ENCODE results near the gene FBXO40. TPM values are rescaled to one million over a fixed set of nuclear protein-coding genes. Genes with fewer than 3 reads are reported as not detected.

FBXO40 gene
- total and polyA plus RNA-seq, 2 of the 13 experiments (the other 11 are each of a cell fraction or from before 2014, with no cell fraction given) = not detected

GRCh38 chr3:121567649-121568048, 25.5 kb upstream of the FBXO40 start, which contains the start of gene ARGFX:
TSS of gene ARGFX (plus strand) at chr3:121567949. CDS start at chr3:121570714, 2,765 bp downstream.
- no peak within 1 kb of the TSS for H3K27ac ChIP-seq (ENCODE audit: extremely low read length, insufficient read depth, low read length)
- no peaks in the 10 kb centered on the region for H3K79me2 ChIP-seq (ENCODE audit: insufficient read depth, low read length)
- no peak within 1 kb of the TSS for H2AFZ ChIP-seq (ENCODE audit: low read length)
- ChIA-PET POLR2A (no interaction called here), CTCF (ENCODE audit: low intra/inter-chr PET ratio, low total read pairs) (no interaction called here)
- FAIRE-seq (no peak), ATAC-seq (no peak), DNase-seq (ENCODE audit: low spot score) (no peak)
- TF ChIP-seq HIVEP1 (CRISPR knock-in tag; IDR thresholded peaks at IDR 0.05) (no peak), ZNF121 (CRISPR knock-in tag; IDR thresholded peaks at IDR 0.05) (no peak), GTF2F1 (IDR thresholded peaks at IDR 0.05; ENCODE audit: low read length) (no peak)
- no peaks in the 10 kb centered on the region for H3K4me1 ChIP-seq (ENCODE audit: insufficient read depth, low read length)
- H3K36me3 ChIP-seq (replicated peaks in 1 of 2; ENCODE audit: control insufficient read depth in 1 of 2, insufficient read depth in 2 of 2, low read length in 2 of 2) = no peaks in the 10 kb centered on the region
- H3K27me3 ChIP-seq (ENCODE audit: control insufficient read depth in 1 of 2, insufficient read depth in 2 of 2, low read length in 2 of 2) = no peaks in the 10 kb centered on the region
- intact Hi-C loops (cut with micrococcal nuclease; ENCODE audit: unreplicated experiment) = no loop called here
- H4K20me1 ChIP-seq (ENCODE audit: insufficient read depth, low read length) = no peaks in the 10 kb centered on the region
- H3K4me3 ChIP-seq (replicated peaks in 1 of 3; ENCODE audit: insufficient read depth in 1 of 3, low read depth in 2 of 3, low read length in 3 of 3) = no peak within 1 kb of the TSS
- no TSS peak for BruUV-seq (replicated peaks)
- WGBS (ENCODE audit: low lambda C conversion rate) = 36% methylated on average over 5 of the region's 5 CpGs
- no peak within 1 kb of the TSS for H3K9ac ChIP-seq (ENCODE audit: insufficient read depth, low read depth, low read length)
- no peak within 1 kb of the TSS for H3K4me2 ChIP-seq (ENCODE audit: low read depth, low read length)
- in situ Hi-C loops (cut with HindIII; ENCODE audit: extremely low pct_ligation_motif_present, low pct_unique_long_range_greater_than_20kb) = loop anchor here (25.0 kb wide), 1 partner anchor 1120 kb away; the partner anchor contains the start of gene PARP14
- no peaks in the 10 kb centered on the region for H3K9me3 ChIP-seq (ENCODE audit: low read length)

- FAIRE-seq = no peak
- Histone ChIP-seq H3K36me3 (replicated peaks in 1 of 2; ENCODE audit: control insufficient read depth in 1 of 2, insufficient read depth in 2 of 2, low read length in 2 of 2) (no peaks in the 10 kb centered on the region), H3K27me3 (ENCODE audit: control insufficient read depth in 1 of 2, insufficient read depth in 2 of 2, low read length in 2 of 2) (no peaks in the 10 kb centered on the region), H3K9me3 (ENCODE audit: low read length) (no peaks in the 10 kb centered on the region), H3K4me1 (ENCODE audit: insufficient read depth, low read length) (no peaks in the 10 kb centered on the region), H3K4me3 (replicated peaks in 1 of 3; ENCODE audit: insufficient read depth in 1 of 3, low read depth in 2 of 3, low read length in 3 of 3) (no peak overlapping the region), H2AFZ (ENCODE audit: low read length) (no peak overlapping the region), H4K20me1 (ENCODE audit: insufficient read depth, low read length) (no peaks in the 10 kb centered on the region), H3K79me2 (ENCODE audit: insufficient read depth, low read length) (no peaks in the 10 kb centered on the region), H3K27ac (ENCODE audit: extremely low read length, insufficient read depth, low read length) (no peak overlapping the region), H3K9ac (ENCODE audit: insufficient read depth, low read depth, low read length) (no peak overlapping the region), H3K4me2 (ENCODE audit: low read depth, low read length) (no peak overlapping the region)
- peak; percentile 58 for DNase-seq (ENCODE audit: low spot score)
- BruUV-seq (replicated peaks) = no TSS peak
- in situ Hi-C loops (cut with HindIII; ENCODE audit: extremely low pct_ligation_motif_present, low pct_unique_long_range_greater_than_20kb) (loop anchor here (25.0 kb wide), 1 partner anchor 1113 kb away; the partner anchor contains the start of gene PARP14), intact Hi-C loops (cut with micrococcal nuclease; ENCODE audit: unreplicated experiment) (no loop called here)
- ChIA-PET CTCF (ENCODE audit: low intra/inter-chr PET ratio, low total read pairs) (no interaction called here), POLR2A (no interaction called here)
- ATAC-seq = peak; percentile 77
- 6% methylated on average over 6 of the region's 6 CpGs for WGBS (ENCODE audit: low lambda C conversion rate)
- TF ChIP-seq TFDP1 (CRISPR knock-in tag; IDR thresholded peaks at IDR 0.05; ENCODE audit: borderline replicate concordance) = no peak
- peak; percentile 60; the same call in 1 of the 2 replicates for TF ChIP-seq SP5 (CRISPR knock-in tag; IDR thresholded peaks at IDR 0.05; ENCODE audit: borderline replicate concordance, low read depth)
- TF ChIP-seq NFE2 (CRISPR knock-in tag; IDR thresholded peaks at IDR 0.05) = peak; percentile 57; the same call in 1 of the 2 replicates
- no peak for TF ChIP-seq CBX1 (IDR thresholded peaks at IDR 0.05; ENCODE audit: low read depth)
- TF ChIP-seq ZNF644 (CRISPR knock-in tag; IDR thresholded peaks at IDR 0.05; ENCODE audit: low read depth) = no peak
- no peak for TF ChIP-seq ELK4 (CRISPR knock-in tag; IDR thresholded peaks at IDR 0.05; ENCODE audit: borderline replicate concordance)
- peak; percentile 90 for TF ChIP-seq FOSL2 (CRISPR knock-in tag; IDR thresholded peaks at IDR 0.05)
- no peak for TF ChIP-seq KLF13 (CRISPR knock-in tag; IDR thresholded peaks at IDR 0.05)
- TF ChIP-seq ZNF740 (CRISPR knock-in tag; IDR thresholded peaks at IDR 0.05) = no peak
- TF ChIP-seq RNF2 (conservative IDR thresholded peaks at IDR 0.05; ENCODE audit: low read depth) = no peak
- TF ChIP-seq USF2 (IDR thresholded peaks at IDR 0.05; ENCODE audit: low read depth, low read length) = no peak
- no peak for TF ChIP-seq USF2 (CRISPR knock-in tag; IDR thresholded peaks at IDR 0.05; ENCODE audit: borderline replicate concordance)
- no peak for TF ChIP-seq KDM5B (CRISPR knock-in tag; IDR thresholded peaks at IDR 0.05; ENCODE audit: borderline replicate concordance)
These were observed 18.7 kb upstream of the FBXO40 start for GRCh38 chr3:121574449-121574848.

All from HepG2 (cell line).